Panc1 (cell line): ENCODE data around the gene PHF2. TPM values are rescaled to one million over a fixed set of nuclear protein-coding genes. Genes with fewer than 3 reads are reported as not detected.

ENCODE experiments used
- ATAC-seq: fragments of 200-7000 bp; cut with Tn5 transposase; 2 replicates; pipeline ENCODE4 v1.9.1; 2020; ENCODE audit warnings: mild to moderate bottlenecking, moderate library complexity
- BruUV-seq: library from RNA; stranded (reverse); fragments of 400-500 nt; replicated peaks from 2 replicates; lab custom pipeline; 2021; lab: Mats Ljungman, UMichigan
- CTCF ChIA-PET: fragments of 300-600 bp; sonication (Branson Sonifier 250); formaldehyde crosslinking; loops from one replicate; lab custom pipeline; 2022; ENCODE audit warnings: antibody characterized with exemption; lab: Charles Lee
- POLR2A ChIA-PET: fragments of 300-600 bp; sonication (Branson Sonifier 250); formaldehyde crosslinking; loops from one replicate; lab custom pipeline; 2022; ENCODE audit warnings: antibody characterized with exemption; lab: Charles Lee
- DNase-seq: peaks from one replicate; pipeline ENCODE4 v3.0.0-alpha.2; 2010; ENCODE audit warnings: low read depth, low spot score
- H3K27ac ChIP-seq: 2 replicates; pipeline ENCODE4 v1.5.1; 2011; ENCODE audit warnings: mild to moderate bottlenecking, low read length, inconsistent platforms
- H3K27me3 ChIP-seq: fragments of 200-500 bp; sonication (Bioruptor generic); 2 replicates; pipeline ENCODE4 v1.6.0; 2014; ENCODE audit warnings: low read length, inconsistent platforms; ENCODE audit not compliant: control insufficient read depth, insufficient read depth
- H3K36me3 ChIP-seq: fragments of 200-500 bp; sonication (Bioruptor generic); 2 replicates; pipeline ENCODE4 v1.5.1; 2014; ENCODE audit warnings: inconsistent platforms, mild to moderate bottlenecking, low read length, moderate library complexity; ENCODE audit not compliant: control insufficient read depth, insufficient read depth
- H3K4me1 ChIP-seq: 2 replicates; pipeline ENCODE4 v1.5.1; 2011; ENCODE audit warnings: inconsistent platforms, mild to moderate bottlenecking, low read length, moderate library complexity; ENCODE audit not compliant: control insufficient read depth, insufficient read depth
- H3K4me3 ChIP-seq, 2 experiments: 2 replicates each; pipeline ENCODE4 v1.5.1; 2011 to 2012; ENCODE audit warnings: low read depth in 2 of 2, low read length in 2 of 2, mild to moderate bottlenecking in 2 of 2, inconsistent platforms in 1 of 2, moderate library complexity in 1 of 2
- H3K9me3 ChIP-seq: fragments of 200-500 bp; sonication (Bioruptor generic); 2 replicates; pipeline ENCODE4 v1.5.1; 2014; ENCODE audit warnings: low read depth, mild to moderate bottlenecking, inconsistent platforms, low read length, moderate library complexity; ENCODE audit not compliant: control insufficient read depth, insufficient read depth
- POLR2AphosphoS5 ChIP-seq: IDR thresholded peaks from 2 replicates; pipeline ENCODE4 v1.6.1; 2012; ENCODE audit warnings: mild to moderate bottlenecking, low read depth, low read length, moderate library complexity
- SIN3A ChIP-seq: IDR thresholded peaks from 2 replicates; pipeline ENCODE4 v1.6.1; 2012; ENCODE audit warnings: low read depth, mild to moderate bottlenecking, low read length, moderate library complexity, borderline replicate concordance; ENCODE audit not compliant: insufficient read depth
- TCF7L2 ChIP-seq: IDR thresholded peaks from 2 replicates; pipeline ENCODE4 v1.6.1; 2011; ENCODE audit warnings: mild to moderate bottlenecking, low read depth, low read length, inconsistent platforms
- in situ Hi-C: cut with HindIII; loops from 2 replicates; pipeline ENCODE4 v1.10.0; 2016; ENCODE audit warnings: low sequenced_read_pairs, low pct_unique_long_range_greater_than_20kb
- intact Hi-C: fragments of 100-400 bp; cut with micrococcal nuclease; formaldehyde crosslinking; loops from one replicate; pipeline ENCODE4 v1.10.0; 2022; ENCODE audit not compliant: unreplicated experiment
- total RNA-seq: library from RNA; stranded (reverse); gene quantifications from one replicate; pipeline ENCODE4 v1.2.1, GENCODE V29; 2021; ENCODE audit not compliant: unreplicated experiment
- TF ChIP-seq, protein P1 (sequence below): fragments of 450-650 bp; IDR thresholded peaks from 2 replicates; pipeline ENCODE4 v1.5.1; 2017; ENCODE audit warnings: mild to moderate bottlenecking
- TF ChIP-seq, protein P2 (sequence below), 2 experiments: IDR thresholded peaks; 2 replicates each; pipeline ENCODE4 v1.6.1; 2011 to 2012; ENCODE audit warnings: low read depth in 2 of 2, control low read depth in 1 of 2, low read length in 1 of 2, mild to moderate bottlenecking in 1 of 2, moderate library complexity in 1 of 2; ENCODE audit not compliant: insufficient read depth in 1 of 2

PHF2 gene
- total RNA-seq, 1 experiment from 2014 or later = 16.6 TPM

DNA sequence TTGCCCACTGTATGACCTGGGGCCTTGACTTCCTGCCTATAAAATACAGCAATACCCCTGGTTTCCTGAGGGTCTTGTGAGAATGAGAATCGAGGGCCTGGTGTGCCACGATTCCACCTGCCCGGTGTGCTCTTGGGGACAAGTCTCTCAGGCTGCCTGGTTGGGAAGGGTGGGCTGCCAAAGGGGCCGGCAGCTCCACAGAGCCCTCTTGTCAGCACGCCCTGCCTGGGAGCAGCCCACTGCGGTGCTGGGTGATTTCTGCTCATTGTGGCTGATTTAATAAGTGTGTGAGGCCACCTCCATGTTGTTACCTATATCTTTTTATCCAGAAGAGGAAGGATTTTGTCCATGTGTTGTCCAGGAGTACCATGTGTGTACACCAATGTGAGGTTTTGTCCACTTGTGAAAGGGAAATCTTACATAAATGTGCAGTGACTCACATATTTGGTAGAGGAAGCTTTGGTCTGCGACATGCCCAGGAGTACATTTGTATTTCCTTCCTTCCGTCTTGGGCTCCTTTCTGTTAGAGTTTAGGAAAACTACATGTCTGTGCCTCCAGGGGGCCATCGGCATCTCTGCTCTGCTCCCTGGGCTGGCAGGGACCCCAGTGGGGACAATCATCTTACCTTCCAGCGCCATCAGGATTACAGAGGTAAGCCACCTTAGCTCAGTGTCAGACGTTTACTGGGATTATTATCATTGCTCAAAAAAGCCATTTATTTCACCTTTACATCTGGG, 108.6 kb downstream of the PHF2 start:
- no peaks in the 10 kb centered on the region for H3K36me3 ChIP-seq
- ATAC-seq (no peak), DNase-seq (no peak)
- TF ChIP-seq, protein P1, sequence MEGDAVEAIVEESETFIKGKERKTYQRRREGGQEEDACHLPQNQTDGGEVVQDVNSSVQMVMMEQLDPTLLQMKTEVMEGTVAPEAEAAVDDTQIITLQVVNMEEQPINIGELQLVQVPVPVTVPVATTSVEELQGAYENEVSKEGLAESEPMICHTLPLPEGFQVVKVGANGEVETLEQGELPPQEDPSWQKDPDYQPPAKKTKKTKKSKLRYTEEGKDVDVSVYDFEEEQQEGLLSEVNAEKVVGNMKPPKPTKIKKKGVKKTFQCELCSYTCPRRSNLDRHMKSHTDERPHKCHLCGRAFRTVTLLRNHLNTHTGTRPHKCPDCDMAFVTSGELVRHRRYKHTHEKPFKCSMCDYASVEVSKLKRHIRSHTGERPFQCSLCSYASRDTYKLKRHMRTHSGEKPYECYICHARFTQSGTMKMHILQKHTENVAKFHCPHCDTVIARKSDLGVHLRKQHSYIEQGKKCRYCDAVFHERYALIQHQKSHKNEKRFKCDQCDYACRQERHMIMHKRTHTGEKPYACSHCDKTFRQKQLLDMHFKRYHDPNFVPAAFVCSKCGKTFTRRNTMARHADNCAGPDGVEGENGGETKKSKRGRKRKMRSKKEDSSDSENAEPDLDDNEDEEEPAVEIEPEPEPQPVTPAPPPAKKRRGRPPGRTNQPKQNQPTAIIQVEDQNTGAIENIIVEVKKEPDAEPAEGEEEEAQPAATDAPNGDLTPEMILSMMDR = peak; percentile 39
- TF ChIP-seq TCF7L2 = no peak
- TF ChIP-seq, protein P2, sequence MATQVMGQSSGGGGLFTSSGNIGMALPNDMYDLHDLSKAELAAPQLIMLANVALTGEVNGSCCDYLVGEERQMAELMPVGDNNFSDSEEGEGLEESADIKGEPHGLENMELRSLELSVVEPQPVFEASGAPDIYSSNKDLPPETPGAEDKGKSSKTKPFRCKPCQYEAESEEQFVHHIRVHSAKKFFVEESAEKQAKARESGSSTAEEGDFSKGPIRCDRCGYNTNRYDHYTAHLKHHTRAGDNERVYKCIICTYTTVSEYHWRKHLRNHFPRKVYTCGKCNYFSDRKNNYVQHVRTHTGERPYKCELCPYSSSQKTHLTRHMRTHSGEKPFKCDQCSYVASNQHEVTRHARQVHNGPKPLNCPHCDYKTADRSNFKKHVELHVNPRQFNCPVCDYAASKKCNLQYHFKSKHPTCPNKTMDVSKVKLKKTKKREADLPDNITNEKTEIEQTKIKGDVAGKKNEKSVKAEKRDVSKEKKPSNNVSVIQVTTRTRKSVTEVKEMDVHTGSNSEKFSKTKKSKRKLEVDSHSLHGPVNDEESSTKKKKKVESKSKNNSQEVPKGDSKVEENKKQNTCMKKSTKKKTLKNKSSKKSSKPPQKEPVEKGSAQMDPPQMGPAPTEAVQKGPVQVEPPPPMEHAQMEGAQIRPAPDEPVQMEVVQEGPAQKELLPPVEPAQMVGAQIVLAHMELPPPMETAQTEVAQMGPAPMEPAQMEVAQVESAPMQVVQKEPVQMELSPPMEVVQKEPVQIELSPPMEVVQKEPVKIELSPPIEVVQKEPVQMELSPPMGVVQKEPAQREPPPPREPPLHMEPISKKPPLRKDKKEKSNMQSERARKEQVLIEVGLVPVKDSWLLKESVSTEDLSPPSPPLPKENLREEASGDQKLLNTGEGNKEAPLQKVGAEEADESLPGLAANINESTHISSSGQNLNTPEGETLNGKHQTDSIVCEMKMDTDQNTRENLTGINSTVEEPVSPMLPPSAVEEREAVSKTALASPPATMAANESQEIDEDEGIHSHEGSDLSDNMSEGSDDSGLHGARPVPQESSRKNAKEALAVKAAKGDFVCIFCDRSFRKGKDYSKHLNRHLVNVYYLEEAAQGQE (IDR thresholded peaks at IDR 0.05; ENCODE audit: insufficient read depth in 1 of 2, low read depth in 2 of 2, low read length in 1 of 2) = no peak
- no peak for TF ChIP-seq POLR2AphosphoS5
- ChIA-PET POLR2A (no interaction called here), CTCF (no interaction called here)
- H3K4me3 ChIP-seq = no peak overlapping the region
- no TSS peak for BruUV-seq
- no peaks in the 10 kb centered on the region for H3K4me1 ChIP-seq
- H3K27me3 ChIP-seq = no peaks in the 10 kb centered on the region
- no peak overlapping the region for H3K27ac ChIP-seq
- H3K9me3 ChIP-seq = peaks cover 5% of the 10 kb centered on the region; the same call in 1 of the 2 replicates
- in situ Hi-C loops (no loop called here), intact Hi-C loops (loop anchor here (10.0 kb wide), 1 partner anchor 530 kb away; no protein-coding TSS in a partner anchor)

DNA sequence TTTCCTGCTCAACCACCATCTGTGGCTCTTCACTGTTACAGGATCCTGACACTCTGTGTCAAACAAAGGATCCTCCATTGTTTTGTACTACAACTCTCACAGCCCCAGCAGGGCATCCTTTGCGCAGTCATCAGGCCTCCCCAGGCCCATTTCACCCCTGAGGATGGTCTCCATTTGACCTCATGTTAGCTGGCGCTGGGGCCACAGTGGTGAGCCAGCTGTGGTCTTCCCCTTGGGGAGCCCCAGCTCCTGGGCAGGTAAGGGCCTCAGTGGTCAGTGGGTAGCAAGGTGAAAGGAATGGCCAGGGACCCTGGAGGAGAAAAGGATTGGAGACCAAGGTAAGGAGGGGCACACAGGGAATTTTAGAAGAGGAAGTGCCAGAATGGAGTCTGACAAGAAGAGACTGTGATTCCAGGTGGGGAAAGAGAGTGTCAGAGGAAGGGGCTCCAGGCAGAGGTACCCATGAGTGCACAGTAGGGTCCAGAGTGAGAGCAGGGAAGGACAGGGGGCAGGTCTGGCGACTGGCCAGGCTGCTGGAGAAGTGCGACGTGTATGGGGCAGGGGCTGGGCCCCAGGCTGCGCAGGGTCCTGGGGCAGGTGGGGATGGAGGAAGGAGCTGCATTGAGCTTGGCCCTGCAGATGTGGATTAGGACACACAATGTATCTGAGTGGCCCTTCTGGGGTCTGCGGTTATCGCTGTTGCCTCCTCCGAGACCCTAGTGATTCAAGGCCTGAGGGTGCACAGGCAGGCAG, 109.9 kb downstream of the PHF2 start:
- Histone ChIP-seq H3K9me3 (peaks cover 11% of the 10 kb centered on the region; the same call in 1 of the 2 replicates), H3K36me3 (no peaks in the 10 kb centered on the region), H3K4me1 (no peaks in the 10 kb centered on the region), H3K27me3 (no peaks in the 10 kb centered on the region), H3K4me3 (no peak overlapping the region), H3K27ac (no peak overlapping the region)
- in situ Hi-C loops (no loop called here), intact Hi-C loops (loop anchor here (10.0 kb wide), 1 partner anchor 528 kb away; no protein-coding TSS in a partner anchor)
- CTCF ChIA-PET = interaction anchor here (0.5 kb wide), 1 partner anchor 328 kb away, joined by 4 read pairs; no protein-coding TSS in a partner anchor
- no TSS peak for BruUV-seq
- TF ChIP-seq, protein P1 = no peak
- TF ChIP-seq, protein P2 (IDR thresholded peaks at IDR 0.05; ENCODE audit: insufficient read depth in 1 of 2, low read depth in 2 of 2, low read length in 1 of 2) = no peak
- TF ChIP-seq TCF7L2 (no peak), SIN3A (no peak), POLR2AphosphoS5 (no peak)
- no peak for DNase-seq
- POLR2A ChIA-PET = no interaction called here
- no peak for ATAC-seq
